ENCODE results near the gene DCLK2. TPM values are rescaled to one million over a fixed set of nuclear protein-coding genes. Genes with fewer than 3 reads are reported as not detected.
A peak's percentile ranks its signal among the peaks of the same experiment; 100 is the strongest.

Gene DCLK2
- total RNA-seq, 1 donor from 2014 or later: 49.2 TPM

DNA sequence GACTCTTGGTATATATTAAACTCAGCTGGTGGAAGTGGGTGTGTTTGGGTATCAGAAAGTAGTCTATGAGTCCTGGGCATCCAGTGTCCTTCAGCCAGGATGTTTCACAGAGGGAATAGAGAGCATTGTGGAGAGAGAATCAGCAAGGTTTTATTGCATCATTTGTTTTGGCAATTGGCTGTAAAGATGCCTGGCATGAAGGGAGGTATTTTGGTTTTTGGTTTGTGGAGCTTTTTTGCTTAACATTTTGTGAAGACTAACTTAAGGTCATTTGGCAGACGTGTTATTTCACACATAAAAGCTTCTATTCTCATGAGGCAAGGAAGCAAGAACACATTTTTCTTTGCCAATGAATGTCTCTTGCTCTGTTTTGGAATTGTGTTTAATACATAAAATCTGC is 71.1 kb downstream of the DCLK2 start:
- Mint-ChIP-seq H3K27ac (no peak overlapping the region), H3K36me3 (peaks cover 5% of the 10 kb centered on the region), H3K4me1 (peaks cover 30% of the 10 kb centered on the region), H3K4me3 (no peak overlapping the region), H3K27me3 (ENCODE audit: low read depth) (no peaks in the 10 kb centered on the region), H3K9me3 (no peaks in the 10 kb centered on the region)
- DNase-seq (ENCODE audit: low spot score in 2 of 2, unreplicated experiment in 2 of 2): no peak
- no peak for TF ChIP-seq CTCF (IDR thresholded peaks at IDR 0.05; ENCODE audit: unreplicated experiment)

DNA sequence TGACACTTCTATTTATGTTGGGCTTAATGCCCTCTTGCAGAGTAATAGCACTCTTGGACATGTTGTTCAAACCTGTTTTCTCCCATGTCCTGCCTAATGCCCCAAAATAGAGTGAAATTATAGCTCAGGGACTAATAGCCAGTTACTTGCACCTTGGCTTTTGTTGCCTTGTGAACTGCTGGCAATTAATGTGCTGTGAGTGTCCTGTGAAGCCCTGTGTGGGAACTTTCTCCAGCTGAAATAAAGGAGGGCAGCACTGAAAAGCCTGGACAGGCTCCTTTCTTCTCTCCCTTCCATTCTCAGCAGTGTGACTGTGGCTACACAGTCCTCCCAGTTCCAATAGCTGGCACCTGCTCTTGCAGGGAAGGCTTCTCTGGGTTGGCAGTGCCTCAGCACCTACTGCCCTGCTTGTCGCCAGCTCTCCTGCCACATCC is 72.4 kb downstream of the DCLK2 start:
- no peak for TF ChIP-seq CTCF (IDR thresholded peaks at IDR 0.05; ENCODE audit: unreplicated experiment)
- no peaks in the 10 kb centered on the region for H3K27me3 Mint-ChIP-seq (ENCODE audit: low read depth)
- peak overlapping the region; percentile 21 for H3K27ac Mint-ChIP-seq
- H3K9me3 Mint-ChIP-seq: no peaks in the 10 kb centered on the region
- H3K4me1 Mint-ChIP-seq: peaks cover 21% of the 10 kb centered on the region
- H3K4me3 Mint-ChIP-seq: no peak overlapping the region
- DNase-seq (ENCODE audit: low spot score in 2 of 2, unreplicated experiment in 2 of 2): no peak
- no peaks in the 10 kb centered on the region for H3K36me3 Mint-ChIP-seq

GRCh38 chr4:150152766-150153165 is 74.5 kb downstream of the DCLK2 start:
- Mint-ChIP-seq H3K27ac (peak overlapping the region; percentile 34), H3K4me3 (no peak overlapping the region), H3K36me3 (no peaks in the 10 kb centered on the region), H3K9me3 (no peaks in the 10 kb centered on the region), H3K27me3 (ENCODE audit: low read depth) (no peaks in the 10 kb centered on the region), H3K4me1 (peaks cover 10% of the 10 kb centered on the region)
- TF ChIP-seq CTCF (IDR thresholded peaks at IDR 0.05; ENCODE audit: unreplicated experiment): no peak
- no peak for DNase-seq (ENCODE audit: low spot score in 2 of 2, unreplicated experiment in 2 of 2)

GRCh38 chr4:150155391-150155790 is 77.1 kb downstream of the DCLK2 start:
- no peaks in the 10 kb centered on the region for H3K36me3 Mint-ChIP-seq
- no peaks in the 10 kb centered on the region for H3K9me3 Mint-ChIP-seq
- no peak overlapping the region for H3K27ac Mint-ChIP-seq
- no peaks in the 10 kb centered on the region for H3K27me3 Mint-ChIP-seq (ENCODE audit: low read depth)
- DNase-seq (ENCODE audit: low spot score in 2 of 2, unreplicated experiment in 2 of 2): no peak
- TF ChIP-seq CTCF (IDR thresholded peaks at IDR 0.05; ENCODE audit: unreplicated experiment): no peak
- H3K4me1 Mint-ChIP-seq: peaks cover 8% of the 10 kb centered on the region
- no peak overlapping the region for H3K4me3 Mint-ChIP-seq

DNA sequence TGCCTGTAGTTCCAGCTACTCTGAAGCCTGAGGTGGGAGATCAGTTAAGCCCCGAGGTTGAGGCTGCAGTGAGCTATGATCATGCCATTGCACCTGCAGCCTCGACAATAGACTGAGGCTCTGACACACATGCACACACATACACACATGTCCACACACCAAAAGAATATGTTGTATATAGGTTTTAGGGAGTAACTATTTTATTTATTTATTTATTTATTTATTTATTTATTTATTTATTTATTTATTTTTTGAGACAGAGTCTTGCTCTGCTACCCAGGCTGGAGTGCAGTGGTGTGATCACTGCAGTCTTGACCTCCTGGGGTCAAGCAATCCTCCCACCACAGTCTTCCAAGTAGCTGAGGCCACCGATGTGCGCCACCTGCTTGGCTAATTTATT is 78.3 kb downstream of the DCLK2 start:
- H3K36me3 Mint-ChIP-seq: no peaks in the 10 kb centered on the region
- peaks cover 13% of the 10 kb centered on the region for H3K4me1 Mint-ChIP-seq
- no peaks in the 10 kb centered on the region for H3K27me3 Mint-ChIP-seq (ENCODE audit: low read depth)
- no peak for DNase-seq (ENCODE audit: low spot score in 2 of 2, unreplicated experiment in 2 of 2)
- H3K4me3 Mint-ChIP-seq: no peak overlapping the region
- no peak overlapping the region for H3K27ac Mint-ChIP-seq
- TF ChIP-seq CTCF (IDR thresholded peaks at IDR 0.05; ENCODE audit: unreplicated experiment): no peak
- no peaks in the 10 kb centered on the region for H3K9me3 Mint-ChIP-seq

GRCh38 chr4:150158041-150158440 is 79.8 kb downstream of the DCLK2 start:
- Mint-ChIP-seq H3K27ac (no peak overlapping the region), H3K36me3 (peaks cover 4% of the 10 kb centered on the region), H3K4me1 (peaks cover 16% of the 10 kb centered on the region), H3K9me3 (no peaks in the 10 kb centered on the region), H3K4me3 (no peak overlapping the region), H3K27me3 (ENCODE audit: low read depth) (no peaks in the 10 kb centered on the region)
- DNase-seq (ENCODE audit: low spot score in 2 of 2, unreplicated experiment in 2 of 2): no peak
- TF ChIP-seq CTCF (IDR thresholded peaks at IDR 0.05; ENCODE audit: unreplicated experiment): no peak
